Neural progenitor cell (in vitro differentiated cells): ENCODE data around the gene CST3. TPM values are rescaled to one million over a fixed set of nuclear protein-coding genes. Genes with fewer than 3 reads are reported as not detected.
A peak's percentile ranks its signal among the peaks of the same experiment; 100 is the strongest.

Experiments
- DNase-seq: peaks from one replicate; pipeline ENCODE4 v3.0.0-alpha.2; 2016; ENCODE audit warnings: low spot score
- H2AFZ ChIP-seq: fragments of 200-600 bp; sonication (generic); replicated peaks from 2 replicates; pipeline ENCODE4 v1.6.1; 2016; ENCODE audit warnings: antibody characterized with exemption
- H3F3A ChIP-seq: fragments of 200-600 bp; sonication (generic); 2 replicates; pipeline ENCODE4 v1.6.1; 2016; ENCODE audit warnings: antibody characterized with exemption, low read depth
- H3K27ac ChIP-seq: fragments of 200-600 bp; sonication (generic); 2 replicates; pipeline ENCODE4 v1.5.1; 2016; ENCODE audit warnings: mild to moderate bottlenecking
- H3K27me3 ChIP-seq: fragments of 200-600 bp; sonication (generic); 2 replicates; pipeline ENCODE4 v1.6.1; 2016; ENCODE audit warnings: mild to moderate bottlenecking, moderate library complexity
- H3K36me3 ChIP-seq: fragments of 200-600 bp; sonication (generic); 2 replicates; pipeline ENCODE4 v1.5.1; 2016
- H3K4me1 ChIP-seq: fragments of 200-600 bp; sonication (generic); 2 replicates; pipeline ENCODE4 v1.6.1; 2016; ENCODE audit warnings: mixed run types
- H3K4me2 ChIP-seq: fragments of 200-600 bp; sonication (generic); 2 replicates; pipeline ENCODE4 v1.6.1; 2016
- H3K4me3 ChIP-seq: fragments of 200-600 bp; sonication (generic); 2 replicates; pipeline ENCODE4 v1.5.1; 2016
- H3K79me2 ChIP-seq: fragments of 200-600 bp; sonication (generic); 2 replicates; pipeline ENCODE4 v1.6.1; 2016; ENCODE audit warnings: low read depth
- H3K9ac ChIP-seq: fragments of 200-600 bp; sonication (generic); 2 replicates; pipeline ENCODE4 v1.6.1; 2016
- H3K9me3 ChIP-seq: fragments of 200-600 bp; sonication (generic); 2 replicates; pipeline ENCODE4 v1.5.1; 2016; ENCODE audit warnings: low read depth
- H4K20me1 ChIP-seq: fragments of 200-600 bp; sonication (generic); 2 replicates; pipeline ENCODE4 v1.6.1; 2016; ENCODE audit warnings: low read depth
- H3K27ac Mint-ChIP-seq: 3 replicates; pipeline ENCODE4 v1.8.0; 2021; ENCODE audit warnings: mixed read lengths
- H3K27me3 Mint-ChIP-seq: 2 replicates; pipeline ENCODE4 v1.8.0; 2022; ENCODE audit warnings: low read depth, mild to moderate bottlenecking, inconsistent platforms, moderate library complexity, mixed read lengths; ENCODE audit not compliant: insufficient read depth
- H3K36me3 Mint-ChIP-seq: 3 replicates; pipeline ENCODE4 v1.8.0; 2021; ENCODE audit warnings: mixed read lengths
- H3K4me1 Mint-ChIP-seq: 3 replicates; pipeline ENCODE4 v1.8.0; 2021; ENCODE audit warnings: mixed read lengths
- H3K4me3 Mint-ChIP-seq: 3 replicates; pipeline ENCODE4 v1.8.0; 2021; ENCODE audit warnings: mild to moderate bottlenecking, moderate library complexity, mixed read lengths
- H3K9me3 Mint-ChIP-seq: 3 replicates; pipeline ENCODE4 v1.8.0; 2020; ENCODE audit warnings: mixed read lengths
- CTCF ChIP-seq: fragments of 200-600 bp; sonication (generic); IDR thresholded peaks from 2 replicates; pipeline ENCODE4 v1.5.1; 2017; ENCODE audit warnings: antibody characterized with exemption, mild to moderate bottlenecking
- EZH2 ChIP-seq: fragments of 200-600 bp; sonication (generic); IDR thresholded peaks from 2 replicates; pipeline ENCODE4 v1.6.1; 2017; ENCODE audit warnings: antibody characterized with exemption, mild to moderate bottlenecking, moderate library complexity
- EZH2phosphoT487 ChIP-seq: fragments of 200-600 bp; sonication (generic); IDR thresholded peaks from 2 replicates; pipeline ENCODE4 v1.6.1; 2017; ENCODE audit warnings: antibody characterized with exemption
- total RNA-seq: library from RNA; depleted of rRNA; stranded (reverse); fragments of >200 nt; gene quantifications from 2 replicates; pipeline ENCODE4 v1.2.3, GENCODE V29; 2015; ENCODE audit warnings: low replicate concordance

Gene CST3
- total RNA-seq, 1 donor from 2014 or later = 20.8 TPM

DNA sequence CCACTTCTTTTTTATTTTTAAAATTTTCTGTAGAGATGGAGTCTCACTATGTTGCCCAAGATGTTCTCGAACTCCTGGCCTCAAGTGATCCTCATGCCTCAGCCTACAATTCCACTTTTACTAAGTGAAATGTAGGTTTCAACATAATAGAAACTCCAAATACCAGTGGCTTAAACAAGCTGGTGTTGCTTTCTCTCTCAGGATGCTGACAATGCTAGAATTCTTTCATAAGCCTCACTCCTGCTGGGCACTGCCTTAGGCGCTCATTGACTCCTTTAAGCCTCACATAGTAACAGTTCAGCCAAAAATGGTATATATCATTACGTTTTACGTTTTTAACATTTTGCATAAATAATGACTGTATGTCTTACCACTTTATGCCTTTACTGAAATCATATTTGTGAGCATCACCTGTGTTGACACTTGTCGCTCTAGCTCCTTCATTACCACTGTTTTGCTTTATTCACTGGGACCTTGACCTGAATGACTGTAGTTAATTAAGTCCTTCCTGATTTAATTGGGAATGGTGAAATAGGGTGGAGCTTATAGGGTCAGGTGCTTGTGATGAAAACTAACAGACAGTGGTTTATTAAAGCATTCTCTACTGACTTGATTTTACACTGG lies 28.2 kb downstream of the CST3 start:
- Histone ChIP-seq H3K79me2 (no peaks in the 10 kb centered on the region), H2AFZ (no peak overlapping the region), H3K9me3 (no peaks in the 10 kb centered on the region), H3K4me1 (peaks cover 16% of the 10 kb centered on the region), H3K36me3 (no peaks in the 10 kb centered on the region), H4K20me1 (no peaks in the 10 kb centered on the region), H3K4me3 (no peak overlapping the region), H3K9ac (no peak overlapping the region), H3K27ac (no peak overlapping the region), H3F3A (peaks cover 5% of the 10 kb centered on the region), H3K27me3 (no peaks in the 10 kb centered on the region), H3K4me2 (peak overlapping the region; percentile 14)
- no peak overlapping the region for H3K27ac Mint-ChIP-seq
- no peaks in the 10 kb centered on the region for H3K36me3 Mint-ChIP-seq
- H3K4me3 Mint-ChIP-seq = no peak overlapping the region
- TF ChIP-seq CTCF (no peak), EZH2phosphoT487 (peak; percentile 35), EZH2 (no peak)
- peaks cover 5% of the 10 kb centered on the region for H3K9me3 Mint-ChIP-seq
- peak; percentile 43 for DNase-seq
- peaks cover 5% of the 10 kb centered on the region for H3K27me3 Mint-ChIP-seq
- H3K4me1 Mint-ChIP-seq = peaks cover 30% of the 10 kb centered on the region

DNA sequence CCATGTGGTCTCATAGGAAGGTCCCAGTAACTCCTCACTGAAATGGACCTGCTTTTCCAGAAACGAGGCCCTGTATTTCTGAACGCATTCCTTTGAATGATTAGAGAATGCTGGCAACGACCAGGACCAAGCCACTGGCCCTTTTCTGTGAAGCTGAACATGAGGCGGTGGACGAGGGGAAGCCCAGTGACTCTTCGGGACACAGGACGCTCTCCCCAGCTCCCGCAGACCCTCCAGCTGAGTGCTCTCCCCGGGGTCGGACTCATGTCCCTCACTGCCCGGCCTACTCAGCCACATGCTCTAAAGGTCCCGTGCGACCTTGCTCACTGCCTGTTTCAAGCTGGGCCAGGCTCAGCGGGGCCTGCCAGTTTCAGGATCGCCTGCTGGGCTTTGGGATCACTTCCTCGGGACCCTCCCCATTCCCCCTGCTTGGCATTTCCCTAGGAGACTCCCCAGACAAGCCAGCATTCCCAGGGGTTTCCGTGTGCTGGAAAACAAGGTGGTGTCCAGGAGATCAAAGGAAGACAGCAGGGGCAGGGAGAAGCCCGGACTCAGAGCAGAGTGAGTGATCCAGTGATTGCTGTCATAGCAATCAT lies 29.4 kb downstream of the CST3 start:
- Mint-ChIP-seq H3K4me3 (no peak overlapping the region), H3K27ac (no peak overlapping the region)

GRCh38 chr20:23607497-23608245 lies 30.1 kb downstream of the CST3 start:
- DNase-seq = no peak
- no peak for TF ChIP-seq EZH2
- no peak for TF ChIP-seq CTCF
- TF ChIP-seq EZH2phosphoT487 = no peak
- H3K27me3 ChIP-seq = no peaks in the 10 kb centered on the region
- no peaks in the 10 kb centered on the region for H3K9me3 ChIP-seq
- no peak overlapping the region for H3K27ac Mint-ChIP-seq
- H3K4me3 ChIP-seq = no peak overlapping the region
- H4K20me1 ChIP-seq = no peaks in the 10 kb centered on the region
- H3K4me1 ChIP-seq = peaks cover 16% of the 10 kb centered on the region
- no peaks in the 10 kb centered on the region for H3K36me3 Mint-ChIP-seq
- H3K4me1 Mint-ChIP-seq = peaks cover 30% of the 10 kb centered on the region
- peak overlapping the region; percentile 16 for H3K4me3 Mint-ChIP-seq
- H3K36me3 ChIP-seq = no peaks in the 10 kb centered on the region
- H3K27me3 Mint-ChIP-seq = peaks cover 11% of the 10 kb centered on the region
- H3K9me3 Mint-ChIP-seq = peaks cover 8% of the 10 kb centered on the region
- no peak overlapping the region for H3K27ac ChIP-seq
- H3K9ac ChIP-seq = no peak overlapping the region
- H2AFZ ChIP-seq = peak overlapping the region; percentile 63
- H3K79me2 ChIP-seq = no peaks in the 10 kb centered on the region
- H3F3A ChIP-seq = peaks cover 5% of the 10 kb centered on the region
- H3K4me2 ChIP-seq = no peak overlapping the region

More for the DNA sequence above, 29.4 kb downstream of the CST3 start:
- H3K79me2 ChIP-seq = no peaks in the 10 kb centered on the region
- no peak overlapping the region for H3K4me3 ChIP-seq
- no peak for DNase-seq
- peaks cover 30% of the 10 kb centered on the region for H3K4me1 Mint-ChIP-seq
- H3K4me2 ChIP-seq = no peak overlapping the region
- H3K9ac ChIP-seq = no peak overlapping the region
- peak overlapping the region; percentile 63 for H2AFZ ChIP-seq
- no peaks in the 10 kb centered on the region for H3K36me3 Mint-ChIP-seq
- H3K27me3 ChIP-seq = no peaks in the 10 kb centered on the region
- H3K9me3 ChIP-seq = no peaks in the 10 kb centered on the region
- peaks cover 16% of the 10 kb centered on the region for H3K4me1 ChIP-seq
- no peak overlapping the region for H3K27ac ChIP-seq
- no peak for TF ChIP-seq EZH2phosphoT487
- TF ChIP-seq EZH2 = no peak
- TF ChIP-seq CTCF = no peak
- H3F3A ChIP-seq = peaks cover 5% of the 10 kb centered on the region
- H4K20me1 ChIP-seq = no peaks in the 10 kb centered on the region
- H3K27me3 Mint-ChIP-seq = peaks cover 11% of the 10 kb centered on the region
- no peaks in the 10 kb centered on the region for H3K36me3 ChIP-seq
- H3K9me3 Mint-ChIP-seq = peaks cover 8% of the 10 kb centered on the region
